T47D (cell line): ENCODE results near the gene VPS50.

Source experiments
- DNase-seq, 2 experiments: peaks; one replicate each; pipeline versions ENCODE4 v3.0.0 to v3.0.0-alpha.2; 2011 to 2012; ENCODE audit warnings: low read depth in 1 of 2, low spot score in 1 of 2
- JUND ChIP-seq: IDR thresholded peaks from 2 replicates; pipeline ENCODE4 v1.6.1; 2012; ENCODE audit warnings: low read depth
- in situ Hi-C: cut with HindIII; loops from 2 replicates; pipeline ENCODE4 v1.10.0; 2016; ENCODE audit warnings: low sequenced_read_pairs, low pct_unique_long_range_greater_than_20kb

VPS50 gene

GRCh38 chr7:93407239-93407638 is 175.1 kb downstream of the VPS50 start:
- TF ChIP-seq JUND, result no peak
- peak in 1 of 2 experiments; percentile 15 for DNase-seq
- in situ Hi-C loops, result no loop called here

DNA sequence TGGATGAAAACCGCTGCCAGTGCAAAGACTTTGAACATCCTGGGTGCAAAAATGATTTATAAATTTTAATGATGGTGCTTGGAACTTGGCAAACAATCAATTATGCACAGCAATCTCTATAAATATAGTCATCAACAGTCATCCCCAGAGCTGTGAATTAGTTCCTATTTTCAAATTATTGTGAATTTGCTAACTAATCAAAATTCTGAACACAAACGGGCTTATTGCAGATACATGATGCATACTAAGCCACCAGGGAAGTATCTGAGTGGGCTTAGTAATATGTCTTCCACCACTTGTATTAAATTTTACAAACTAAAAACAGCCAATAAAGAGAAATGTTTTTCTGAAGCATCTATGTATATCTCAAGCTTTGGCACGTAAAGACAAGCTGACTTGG is 177.2 kb downstream of the VPS50 start:
- DNase-seq, result no peak
- no peak for TF ChIP-seq JUND
- in situ Hi-C loops, result no loop called here
